Left renal cortex interstitium (tissue), 4 donors: Measurements from ENCODE around the gene FBRSL1. TPM values are rescaled to one million over a fixed set of nuclear protein-coding genes. Genes with fewer than 3 reads are reported as not detected.
"Not testable (repeated sequence)": the region's sequence is repeated elsewhere in the genome, so short reads cannot be mapped to it uniquely, and the experiment has no call there.

Experiments used
- DNase-seq, 4 donors: peaks; one replicate each; pipeline ENCODE4 v3.0.0-alpha.2; 2013; ENCODE audit warnings: low read depth in 4 of 4, low spot score in 2 of 4, missing footprints in 1 of 4
- polyA plus RNA-seq, 4 donors: library from polyadenylated mRNA; unstranded; fragments of 120-200 nt; gene quantifications; one replicate each; pipeline ENCODE4 v1.2.1, GENCODE V29; 2013; ENCODE audit not compliant: insufficient read length in 4 of 4

FBRSL1 gene
- 100 to 1,000 TPM in 1 of 4 donors, 10 to 100 TPM in 3; 37.5 to 104 (median 79.8) TPM for polyA plus RNA-seq

GRCh38 chr12:132489602-132490266 lies at the start of gene FBRSL1:
TSS of gene FBRSL1 (plus strand) at chr12:132490151.
- DNase-seq, result peak in 3 of 4 donors; percentile 59 to 67 (median 63)

- DNase-seq, result not testable (repeated sequence)
These were observed 49.5 kb upstream of the FBRSL1 start for GRCh38 chr12:132440420-132440819.

- no peak for DNase-seq
These were observed 47.8 kb upstream of the FBRSL1 start for GRCh38 chr12:132441871-132442863.

GRCh38 chr12:132443091-132443490 lies 46.9 kb upstream of the FBRSL1 start:
- DNase-seq, result no peak

GRCh38 chr12:132444283-132444682 lies 45.7 kb upstream of the FBRSL1 start:
- no peak for DNase-seq

- DNase-seq, result no peak
These were observed 44.7 kb upstream of the FBRSL1 start for GRCh38 chr12:132444957-132445883.

GRCh38 chr12:132445884-132446632 lies 43.9 kb upstream of the FBRSL1 start:
- no peak for DNase-seq

- DNase-seq, result no peak
These were observed 43.2 kb upstream of the FBRSL1 start for GRCh38 chr12:132446633-132447326.

- no peak for DNase-seq
These were observed 42.6 kb upstream of the FBRSL1 start for GRCh38 chr12:132447327-132447720.

- DNase-seq, result no peak
These were observed 42.1 kb upstream of the FBRSL1 start for GRCh38 chr12:132447731-132448462.

- no peak for DNase-seq
These were observed 41.5 kb upstream of the FBRSL1 start for GRCh38 chr12:132448463-132448820.

GRCh38 chr12:132449565-132450417 lies 40.2 kb upstream of the FBRSL1 start:
- no peak for DNase-seq

- no peak for DNase-seq
These were observed 39.4 kb upstream of the FBRSL1 start for GRCh38 chr12:132450418-132451171.

GRCh38 chr12:132451172-132451835 lies 38.6 kb upstream of the FBRSL1 start:
- DNase-seq, result no peak

- no peak for DNase-seq
These were observed 38.1 kb upstream of the FBRSL1 start for GRCh38 chr12:132451836-132452195.

- DNase-seq, result no peak
These were observed 37.2 kb upstream of the FBRSL1 start for GRCh38 chr12:132452596-132453350.
